Measurements from ENCODE around the gene RHPN2.

- TF ChIP-seq POLR2A (IDR thresholded peaks at IDR 0.05; ENCODE audit: low read length): no peak
- no peak for TF ChIP-seq GATA1 (IDR thresholded peaks at IDR 0.05; ENCODE audit: low read depth, low read length)
These were observed 56.0 kb downstream of the RHPN2 start for GRCh38 chr19:33008738-33009137.
